SIG-M5 (cell line): ENCODE data around the gene ENAM.

Source experiments
- DNase-seq: peaks from one replicate; lab custom pipeline; 2025; lab: John Stamatoyannopoulos, UW

The ENAM gene, protein sequence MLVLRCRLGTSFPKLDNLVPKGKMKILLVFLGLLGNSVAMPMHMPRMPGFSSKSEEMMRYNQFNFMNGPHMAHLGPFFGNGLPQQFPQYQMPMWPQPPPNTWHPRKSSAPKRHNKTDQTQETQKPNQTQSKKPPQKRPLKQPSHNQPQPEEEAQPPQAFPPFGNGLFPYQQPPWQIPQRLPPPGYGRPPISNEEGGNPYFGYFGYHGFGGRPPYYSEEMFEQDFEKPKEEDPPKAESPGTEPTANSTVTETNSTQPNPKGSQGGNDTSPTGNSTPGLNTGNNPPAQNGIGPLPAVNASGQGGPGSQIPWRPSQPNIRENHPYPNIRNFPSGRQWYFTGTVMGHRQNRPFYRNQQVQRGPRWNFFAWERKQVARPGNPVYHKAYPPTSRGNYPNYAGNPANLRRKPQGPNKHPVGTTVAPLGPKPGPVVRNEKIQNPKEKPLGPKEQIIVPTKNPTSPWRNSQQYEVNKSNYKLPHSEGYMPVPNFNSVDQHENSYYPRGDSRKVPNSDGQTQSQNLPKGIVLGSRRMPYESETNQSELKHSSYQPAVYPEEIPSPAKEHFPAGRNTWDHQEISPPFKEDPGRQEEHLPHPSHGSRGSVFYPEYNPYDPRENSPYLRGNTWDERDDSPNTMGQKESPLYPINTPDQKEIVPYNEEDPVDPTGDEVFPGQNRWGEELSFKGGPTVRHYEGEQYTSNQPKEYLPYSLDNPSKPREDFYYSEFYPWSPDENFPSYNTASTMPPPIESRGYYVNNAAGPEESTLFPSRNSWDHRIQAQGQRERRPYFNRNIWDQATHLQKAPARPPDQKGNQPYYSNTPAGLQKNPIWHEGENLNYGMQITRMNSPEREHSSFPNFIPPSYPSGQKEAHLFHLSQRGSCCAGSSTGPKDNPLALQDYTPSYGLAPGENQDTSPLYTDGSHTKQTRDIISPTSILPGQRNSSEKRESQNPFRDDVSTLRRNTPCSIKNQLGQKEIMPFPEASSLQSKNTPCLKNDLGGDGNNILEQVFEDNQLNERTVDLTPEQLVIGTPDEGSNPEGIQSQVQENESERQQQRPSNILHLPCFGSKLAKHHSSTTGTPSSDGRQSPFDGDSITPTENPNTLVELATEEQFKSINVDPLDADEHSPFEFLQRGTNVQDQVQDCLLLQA

DNA sequence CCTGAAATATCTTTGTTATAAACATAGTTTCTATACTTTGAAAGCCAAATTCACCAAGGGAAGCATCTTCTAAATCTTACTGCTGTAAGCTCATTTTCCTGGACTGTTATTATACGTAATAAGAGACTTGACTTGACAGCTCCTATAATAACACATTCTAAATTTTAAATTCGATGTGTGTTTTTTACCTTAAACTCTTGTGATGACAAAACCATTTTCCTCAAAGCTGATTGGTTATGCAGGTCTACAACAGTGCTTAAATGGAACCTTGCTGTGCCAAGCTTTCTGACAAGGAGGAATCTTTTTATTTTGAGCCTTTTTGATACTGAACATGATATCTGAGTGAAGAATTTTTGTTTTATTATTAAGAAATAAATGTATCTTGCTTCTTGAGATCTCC lies at the start of gene ENAM:
ENAM (plus strand) TSS at position 301 of the 400 bp plus-strand sequence. CDS start 757 bp downstream, outside the sequence.
- DNase-seq: no peak

DNA sequence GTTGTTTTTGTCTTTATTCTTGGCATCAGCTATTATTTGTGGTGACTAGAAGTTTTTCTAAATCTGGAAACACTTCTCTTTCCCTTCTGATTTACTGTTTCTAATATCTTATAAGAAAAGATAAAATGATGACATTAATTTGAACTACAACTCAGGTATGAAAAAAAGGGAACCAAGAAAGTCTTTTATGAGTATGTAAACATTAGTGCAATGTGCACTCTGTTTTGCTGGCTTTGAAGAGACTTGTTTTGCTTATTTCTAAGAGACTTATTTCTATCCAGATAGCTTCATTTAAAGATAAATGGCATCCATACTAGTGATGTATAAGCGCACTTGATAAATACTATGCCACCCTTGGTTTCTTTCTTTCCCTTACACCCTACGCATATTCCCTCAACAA lies 46.6 kb upstream of the ENAM start:
- no peak for DNase-seq

DNA sequence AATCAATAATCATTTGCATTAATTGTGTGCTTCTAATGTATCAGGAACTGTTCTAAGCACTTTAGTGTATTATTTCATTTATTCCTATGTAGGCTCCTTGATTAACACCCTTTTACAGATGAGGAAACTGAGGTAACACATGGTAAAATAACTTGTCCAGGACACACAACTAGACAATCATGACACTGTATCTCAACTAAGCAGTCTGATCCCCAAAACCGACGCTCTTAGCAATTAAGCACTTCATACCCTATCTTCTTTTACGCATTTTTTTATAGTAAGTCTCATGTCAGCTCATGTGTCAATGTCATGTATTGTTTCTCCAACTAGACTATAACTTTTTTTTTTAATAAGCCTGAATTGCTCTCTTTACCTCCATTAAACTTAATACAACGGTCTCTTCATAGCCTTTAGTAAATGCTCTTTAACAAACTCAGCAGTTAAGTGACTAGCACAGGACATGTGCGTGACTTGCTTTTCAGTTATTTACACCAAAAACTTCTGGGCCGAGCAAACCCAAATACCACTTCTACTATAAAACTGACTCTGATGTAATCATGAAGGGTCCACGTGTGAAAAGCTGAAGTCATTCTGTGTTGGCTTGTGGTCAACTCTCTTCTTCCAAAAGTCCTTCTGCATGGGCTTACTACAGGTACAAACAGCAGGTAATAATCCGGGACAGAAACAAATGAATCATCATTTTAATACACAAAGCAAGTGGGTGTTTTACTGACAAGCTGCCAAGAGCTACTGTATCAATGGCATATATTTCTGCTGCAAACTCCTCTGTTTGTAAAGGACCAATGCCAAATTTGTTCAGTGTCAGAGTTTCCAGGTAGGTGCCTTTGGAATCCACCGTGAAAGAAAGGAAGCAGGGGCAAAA lies 44.4 kb upstream of the ENAM start:
- no peak for DNase-seq

DNA sequence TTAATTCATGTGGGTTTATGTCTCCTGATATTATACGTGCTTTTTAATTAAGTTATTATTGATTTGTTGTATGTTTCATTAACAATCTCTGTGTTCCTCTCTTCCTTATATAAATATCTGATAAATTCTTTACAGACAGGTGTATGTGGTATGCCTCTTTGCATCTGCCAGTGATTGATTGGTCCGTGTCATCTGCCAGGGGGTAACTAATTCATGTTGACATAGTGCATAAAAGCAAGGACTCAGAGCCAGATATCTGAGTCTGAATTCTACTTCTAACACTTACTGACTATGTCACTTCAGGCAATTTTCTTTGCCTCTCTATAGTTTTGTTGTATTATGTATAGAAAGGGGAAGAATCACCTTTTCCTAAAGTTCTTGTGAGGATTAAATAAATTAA lies 41.7 kb upstream of the ENAM start:
- DNase-seq: no peak

DNA sequence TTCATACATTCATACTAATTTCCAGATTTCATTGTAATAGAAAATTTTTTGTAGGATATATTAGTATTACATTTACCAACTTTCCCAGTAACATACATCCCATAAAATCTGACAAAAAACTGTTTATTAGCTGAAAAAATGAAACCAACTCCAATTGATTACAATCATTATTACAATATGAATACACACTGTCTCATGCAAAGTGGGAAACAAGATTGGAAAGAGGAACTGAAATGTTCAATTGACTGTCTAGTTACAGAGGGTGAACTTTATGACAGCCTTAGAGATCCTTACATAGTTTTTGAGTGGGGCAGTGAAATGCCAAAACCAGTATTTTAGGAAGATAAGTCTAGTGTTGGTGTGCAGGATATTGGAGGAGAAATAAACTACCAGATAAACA lies 38.8 kb upstream of the ENAM start:
- DNase-seq: no peak

DNA sequence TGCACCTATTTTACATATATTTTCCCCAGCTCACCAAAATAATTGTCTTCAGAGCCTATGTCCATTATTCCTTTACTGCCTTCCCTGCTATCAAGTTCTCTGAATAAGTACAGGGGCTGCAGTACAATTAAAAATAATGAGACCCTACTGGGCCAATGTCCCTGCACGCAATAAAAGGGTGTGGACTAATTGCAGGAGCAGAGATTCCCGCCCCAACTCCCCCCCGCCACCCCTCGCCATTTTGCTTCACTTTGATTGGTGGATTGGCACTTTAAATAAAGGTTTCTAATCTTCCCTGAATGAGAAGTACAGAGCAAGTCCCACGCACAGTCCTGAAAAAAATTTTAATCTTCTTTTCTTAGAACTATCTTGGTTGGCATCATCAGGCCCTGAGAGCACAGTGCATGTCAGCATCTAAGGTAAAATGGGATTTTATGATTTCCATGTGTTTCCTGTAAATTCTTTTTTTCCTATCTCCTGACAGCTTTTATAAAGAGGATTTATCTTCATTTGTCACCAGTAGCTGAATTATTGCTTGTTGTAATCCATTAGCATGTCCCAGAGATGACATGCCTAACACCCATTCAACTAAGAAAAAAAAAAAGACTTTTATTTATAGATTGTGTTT lies 36.5 kb upstream of the ENAM start, which contains the start of gene AMBN:
AMBN (plus strand) TSS at position 302 of the 628 bp plus-strand sequence; CDS start at position 405, 103 bp downstream.
- no peak for DNase-seq

DNA sequence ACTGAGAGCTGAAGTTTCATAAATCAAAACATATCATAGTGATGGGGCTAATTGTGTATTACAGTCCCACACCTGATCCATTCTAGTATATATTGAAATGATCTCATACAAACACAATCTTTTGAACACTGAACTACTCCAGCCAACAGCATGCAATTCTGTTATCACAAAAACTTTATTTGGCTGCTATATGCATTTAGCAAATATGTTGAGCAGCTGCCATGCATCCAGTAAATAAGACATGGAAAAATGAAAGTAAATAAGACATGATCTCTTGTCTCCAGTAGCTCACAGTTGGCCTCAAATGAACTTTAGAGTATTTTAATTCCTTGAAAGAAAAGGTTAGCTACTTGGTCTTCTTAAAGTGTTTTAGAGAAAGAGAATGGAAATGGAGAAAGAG lies 34.3 kb upstream of the ENAM start:
- DNase-seq: no peak

DNA sequence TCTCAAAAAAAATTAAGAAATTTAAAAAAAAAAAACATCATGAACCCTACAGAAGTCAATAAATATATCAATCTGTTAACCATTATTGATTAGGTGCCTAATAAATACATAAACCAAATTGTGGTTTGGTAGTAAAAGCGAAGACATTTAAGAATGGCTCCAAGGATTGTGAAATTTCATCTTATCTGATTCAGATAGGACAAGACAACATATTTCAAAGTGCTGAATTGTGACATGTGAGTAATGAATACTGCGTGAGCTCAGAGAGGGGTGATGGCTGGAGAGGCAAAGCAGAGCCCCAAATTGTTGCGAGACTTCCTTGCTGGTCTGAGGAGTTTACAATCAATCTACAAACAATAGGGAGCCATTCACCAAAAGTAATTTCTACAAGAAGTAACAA lies 28.2 kb upstream of the ENAM start:
- DNase-seq: no peak

DNA sequence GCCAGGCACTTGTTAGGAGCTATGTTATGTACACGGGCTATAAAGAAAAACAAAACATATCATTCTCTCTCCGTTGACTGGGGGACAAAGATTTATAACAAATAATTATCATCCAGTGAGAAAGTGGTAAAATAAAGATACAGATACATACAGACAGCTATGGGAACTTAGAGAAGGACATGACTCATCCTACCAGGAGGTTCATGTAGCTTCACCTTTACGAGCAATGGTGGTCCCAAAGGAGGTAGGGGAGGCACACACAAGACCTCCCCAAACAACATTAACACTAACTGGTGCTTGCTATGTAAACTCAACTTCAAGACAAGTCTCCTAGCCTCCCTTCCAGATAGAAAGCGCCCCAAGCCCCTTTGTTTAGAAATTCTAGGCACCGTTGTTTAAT lies 27.6 kb upstream of the ENAM start:
- no peak for DNase-seq

DNA sequence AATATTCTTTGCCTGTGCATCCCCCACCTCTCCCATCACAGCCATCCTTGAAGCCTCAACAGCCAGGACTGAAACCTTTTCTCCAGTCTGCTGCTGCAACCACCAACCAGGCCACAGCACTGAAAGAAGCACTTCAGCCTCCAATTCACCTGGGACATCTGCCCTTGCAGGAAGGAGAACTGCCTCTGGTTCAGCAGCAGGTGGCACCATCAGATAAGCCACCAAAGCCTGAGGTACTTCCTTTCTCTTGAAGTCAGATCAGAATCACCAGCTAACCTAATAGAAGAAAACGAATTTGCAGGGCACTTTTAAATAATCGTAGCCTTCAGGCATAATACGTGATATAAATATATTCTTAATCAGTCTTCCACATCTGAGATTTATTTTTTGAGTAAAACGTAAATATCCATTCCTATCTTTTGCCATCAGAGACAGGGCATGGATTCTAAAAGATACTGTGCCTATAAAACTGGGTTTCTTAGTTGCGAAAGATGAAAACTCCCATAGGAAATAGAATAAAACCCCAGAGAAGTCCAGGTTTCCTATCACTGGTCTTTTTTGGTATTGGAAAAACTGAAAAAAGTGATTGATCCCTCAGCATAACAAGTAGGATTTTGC lies 27.0 kb upstream of the ENAM start:
- no peak for DNase-seq

DNA sequence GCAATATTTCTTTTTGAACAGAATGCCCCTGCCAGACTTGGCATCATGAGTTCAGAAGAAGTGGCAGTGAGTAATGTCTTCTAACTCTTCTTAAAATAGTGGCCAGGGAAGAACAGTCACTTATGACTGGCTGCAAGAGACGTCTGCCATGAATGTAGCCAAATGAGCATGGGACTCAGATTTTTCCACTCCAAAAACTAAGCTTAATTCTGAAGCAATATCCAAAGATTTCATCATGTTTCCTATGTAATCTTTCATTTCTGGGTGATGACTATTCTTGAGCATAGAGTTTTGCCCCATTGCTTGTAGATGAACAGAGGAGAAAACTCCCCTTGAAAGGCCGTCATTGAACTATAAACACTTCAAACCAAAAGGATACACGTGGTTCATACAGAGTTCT lies 24.7 kb upstream of the ENAM start:
- no peak for DNase-seq

DNA sequence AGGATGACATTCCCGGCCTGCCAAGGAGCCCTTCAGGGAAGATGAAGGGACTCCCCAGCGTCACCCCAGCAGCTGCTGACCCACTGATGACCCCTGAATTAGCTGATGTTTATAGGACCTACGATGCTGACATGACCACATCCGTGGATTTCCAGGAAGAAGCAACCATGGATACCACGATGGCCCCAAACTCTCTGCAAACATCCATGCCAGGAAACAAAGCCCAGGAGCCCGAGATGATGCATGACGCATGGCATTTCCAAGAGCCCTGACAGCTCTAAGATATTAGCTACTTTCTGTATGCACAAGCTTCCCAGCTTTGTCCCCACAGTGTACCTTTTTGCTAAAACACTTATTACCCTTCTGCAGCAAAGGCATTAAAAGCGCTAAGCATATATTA lies 22.1 kb upstream of the ENAM start:
- DNase-seq: no peak

DNA sequence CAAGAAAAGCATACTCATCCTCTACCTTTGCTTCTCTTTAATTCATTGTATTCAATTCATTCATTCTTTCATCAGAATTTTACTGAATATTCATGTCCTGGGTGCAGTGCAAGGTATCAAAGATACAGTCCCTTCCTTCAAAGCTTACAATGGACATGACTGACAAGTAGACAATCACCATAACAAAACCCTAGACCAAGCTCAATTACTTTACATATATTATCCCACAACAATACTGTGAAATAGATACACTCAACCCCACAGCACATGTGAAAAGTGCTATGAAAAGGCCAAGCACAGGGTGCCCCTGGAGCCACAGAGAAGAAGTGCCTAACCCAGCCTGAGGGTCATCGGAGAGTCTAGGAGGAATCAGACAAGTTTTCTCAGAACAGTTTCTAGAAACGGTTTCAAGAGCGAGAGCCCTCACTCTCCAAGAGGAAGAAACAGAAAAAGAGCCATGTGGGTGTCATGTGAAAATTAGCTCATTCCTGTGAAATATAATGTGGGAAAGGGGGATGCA lies 21.1 kb upstream of the ENAM start:
- DNase-seq: no peak

DNA sequence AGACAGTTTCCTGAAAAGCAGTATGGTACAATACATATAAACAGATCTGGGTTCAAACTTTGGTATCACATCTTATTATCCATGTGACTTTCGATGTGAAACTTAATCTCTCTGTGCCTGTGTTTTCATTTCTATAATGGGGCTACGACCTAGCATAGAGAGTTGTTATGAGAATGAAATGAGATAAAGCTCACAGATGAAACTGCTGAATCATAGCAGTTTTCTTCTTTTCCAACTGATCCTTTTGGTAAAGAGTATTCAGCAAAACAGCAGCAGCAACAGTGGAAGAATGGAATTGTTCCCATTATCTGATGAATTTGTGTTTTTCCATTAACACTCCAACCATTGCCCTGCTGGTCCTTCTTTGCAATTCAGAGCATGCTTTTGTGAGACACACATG lies 20.2 kb upstream of the ENAM start:
- no peak for DNase-seq

DNA sequence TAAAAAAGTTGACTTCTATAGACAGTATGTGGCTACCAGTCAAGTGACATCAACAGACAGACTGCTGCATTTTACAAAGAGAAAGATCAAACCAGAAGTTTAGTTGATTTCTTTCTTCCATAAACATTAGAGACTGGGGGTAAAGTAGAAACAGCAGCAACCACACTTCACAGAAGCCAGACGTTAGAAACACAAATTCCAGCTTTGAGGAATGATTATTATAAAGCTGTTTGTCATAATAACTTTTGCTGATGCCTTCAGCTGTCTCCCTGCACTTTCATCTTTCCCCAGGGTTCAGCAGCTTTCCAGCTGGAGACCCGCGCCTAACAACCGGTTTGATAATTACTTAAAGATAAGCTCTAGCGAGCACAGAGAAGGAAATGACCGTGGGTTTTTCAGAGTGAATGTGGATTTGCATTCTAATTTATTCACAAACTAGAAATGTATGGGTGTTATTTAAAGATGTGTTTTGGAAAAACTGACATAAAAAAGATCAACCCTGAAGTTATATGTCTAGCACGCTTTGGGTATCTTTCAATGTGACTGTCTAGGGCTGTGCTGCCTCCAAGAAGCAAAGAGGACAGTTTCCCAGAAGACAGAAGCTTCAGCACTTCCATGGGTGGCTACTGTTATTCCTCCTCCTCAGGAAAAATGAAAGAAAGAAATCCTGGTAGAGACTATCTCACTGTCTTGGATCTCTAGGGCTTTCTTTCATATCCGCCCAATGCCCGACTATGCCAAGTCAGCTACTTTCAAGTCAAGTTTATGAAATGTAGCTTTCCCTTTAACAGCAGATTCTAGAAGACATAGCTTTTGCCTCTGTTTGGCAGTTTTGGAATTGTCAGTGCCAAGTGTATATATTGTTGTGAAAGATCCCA lies 15.0 kb upstream of the ENAM start:
- no peak for DNase-seq

DNA sequence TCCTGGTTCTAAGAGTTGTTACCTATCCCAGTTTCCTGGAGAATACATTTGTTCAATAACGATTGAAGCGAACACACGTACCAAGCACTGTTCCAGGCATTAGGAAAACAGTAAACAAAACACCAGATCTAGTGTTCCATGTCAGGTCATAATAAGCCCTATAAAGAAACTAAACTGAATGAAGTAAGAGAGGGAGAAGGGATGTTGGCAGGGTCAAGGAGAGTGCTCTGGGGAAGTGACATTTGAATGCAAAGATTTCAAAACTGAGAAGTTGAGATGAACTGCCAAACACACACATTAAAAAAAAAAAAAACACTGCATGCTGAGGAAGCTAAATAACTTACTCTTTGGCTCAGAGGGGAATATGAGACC lies 14.4 kb upstream of the ENAM start:
- DNase-seq: no peak

DNA sequence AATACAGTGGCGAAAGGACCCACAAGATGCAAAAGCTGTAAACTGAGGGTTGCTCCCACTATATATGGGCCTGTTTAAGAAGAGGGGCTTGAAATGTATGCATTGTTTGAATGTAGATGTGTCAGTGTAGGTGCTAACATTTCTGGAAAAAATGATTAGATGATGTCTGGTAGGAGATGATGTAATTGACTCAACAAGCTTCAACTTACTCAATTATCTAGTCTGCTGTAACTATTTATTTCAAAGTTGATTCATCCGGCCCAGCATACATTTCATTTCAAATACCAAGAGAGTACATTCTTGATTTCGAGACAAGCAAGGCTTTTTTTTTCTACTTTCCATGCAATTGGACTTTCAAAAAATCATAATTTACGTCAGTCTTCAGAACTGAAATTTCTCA lies 9.3 kb upstream of the ENAM start:
- DNase-seq: no peak

DNA sequence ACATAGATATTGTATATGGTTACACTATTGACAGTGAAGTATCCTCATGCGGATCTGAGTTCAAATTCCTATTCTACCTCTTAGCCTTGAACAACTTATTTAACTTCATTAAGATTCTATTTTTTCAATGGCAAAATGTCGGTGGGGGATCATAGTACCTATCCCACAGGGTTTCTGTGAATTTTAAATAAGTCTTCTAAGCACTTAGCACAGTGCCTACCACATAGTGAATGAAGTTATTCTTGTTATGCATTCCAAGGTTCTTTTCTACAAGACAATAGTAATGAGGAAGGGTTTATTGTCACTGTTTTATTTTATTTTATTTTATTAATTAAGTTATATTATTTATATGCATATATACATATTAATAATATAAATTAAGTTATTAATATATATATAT lies 8.8 kb upstream of the ENAM start:
- no peak for DNase-seq

DNA sequence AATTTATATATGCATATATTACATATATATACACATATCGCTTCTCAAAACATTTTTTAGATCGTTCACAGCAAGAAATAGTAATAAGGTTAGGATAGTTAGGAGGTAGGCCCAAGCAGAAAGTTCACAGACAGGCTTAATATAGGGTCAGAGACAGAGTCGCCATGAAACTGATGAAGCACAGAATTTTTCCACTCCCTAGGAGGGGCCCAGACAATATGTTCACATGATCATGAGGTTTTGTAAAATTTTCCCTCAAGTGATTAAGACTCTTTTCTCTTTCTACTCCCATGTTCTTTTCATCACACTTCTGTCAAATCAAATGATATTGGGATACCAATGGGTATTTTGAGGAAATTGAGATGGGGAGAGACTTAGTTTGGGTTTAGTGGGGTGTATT lies 5.2 kb upstream of the ENAM start:
- DNase-seq: no peak
